ENCODE results near the gene USP17L12.
"Not testable (repeated sequence)": the region's sequence is repeated elsewhere in the genome, so short reads cannot be mapped to it uniquely, and the experiment has no call there.

DNA sequence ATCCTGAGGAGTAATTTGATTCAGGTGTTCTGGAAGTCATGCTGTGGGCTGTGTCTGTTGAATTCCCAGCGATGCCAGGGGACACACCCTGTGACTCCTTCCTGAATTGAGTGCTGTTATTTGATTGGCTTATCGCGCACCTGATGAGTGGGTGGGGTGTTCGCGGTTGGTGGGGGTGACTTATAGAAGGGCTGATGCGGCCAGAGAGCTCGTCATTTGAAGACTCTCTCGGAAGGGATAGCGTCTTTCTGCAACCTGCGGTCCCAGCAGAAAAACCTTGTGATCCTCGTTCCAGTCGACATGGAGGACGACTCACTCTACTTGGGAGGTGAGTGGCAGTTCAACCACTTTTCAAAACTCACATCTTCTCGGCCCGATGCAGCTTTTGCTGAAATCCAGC, 47.4 kb downstream of the USP17L12 start, which contains the start of gene USP17L22:
- TF ChIP-seq, protein P1, sequence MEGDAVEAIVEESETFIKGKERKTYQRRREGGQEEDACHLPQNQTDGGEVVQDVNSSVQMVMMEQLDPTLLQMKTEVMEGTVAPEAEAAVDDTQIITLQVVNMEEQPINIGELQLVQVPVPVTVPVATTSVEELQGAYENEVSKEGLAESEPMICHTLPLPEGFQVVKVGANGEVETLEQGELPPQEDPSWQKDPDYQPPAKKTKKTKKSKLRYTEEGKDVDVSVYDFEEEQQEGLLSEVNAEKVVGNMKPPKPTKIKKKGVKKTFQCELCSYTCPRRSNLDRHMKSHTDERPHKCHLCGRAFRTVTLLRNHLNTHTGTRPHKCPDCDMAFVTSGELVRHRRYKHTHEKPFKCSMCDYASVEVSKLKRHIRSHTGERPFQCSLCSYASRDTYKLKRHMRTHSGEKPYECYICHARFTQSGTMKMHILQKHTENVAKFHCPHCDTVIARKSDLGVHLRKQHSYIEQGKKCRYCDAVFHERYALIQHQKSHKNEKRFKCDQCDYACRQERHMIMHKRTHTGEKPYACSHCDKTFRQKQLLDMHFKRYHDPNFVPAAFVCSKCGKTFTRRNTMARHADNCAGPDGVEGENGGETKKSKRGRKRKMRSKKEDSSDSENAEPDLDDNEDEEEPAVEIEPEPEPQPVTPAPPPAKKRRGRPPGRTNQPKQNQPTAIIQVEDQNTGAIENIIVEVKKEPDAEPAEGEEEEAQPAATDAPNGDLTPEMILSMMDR (IDR thresholded peaks at IDR 0.05): not testable (repeated sequence)
- not testable (repeated sequence) for TF ChIP-seq EZH2 (IDR thresholded peaks at IDR 0.05; ENCODE audit: borderline replicate concordance, insufficient read depth, low read depth, low read length, poor library complexity, severe bottlenecking)
